ENCODE data around the gene GRK4. TPM values are rescaled to one million over a fixed set of nuclear protein-coding genes. Genes with fewer than 3 reads are reported as not detected.
"Not testable (repeated sequence)": the region's sequence is repeated elsewhere in the genome, so short reads cannot be mapped to it uniquely, and the experiment has no call there.

GRK4 gene
- total RNA-seq, 2 experiments from 2014 or later = 2.4 to 3.4 TPM

DNA sequence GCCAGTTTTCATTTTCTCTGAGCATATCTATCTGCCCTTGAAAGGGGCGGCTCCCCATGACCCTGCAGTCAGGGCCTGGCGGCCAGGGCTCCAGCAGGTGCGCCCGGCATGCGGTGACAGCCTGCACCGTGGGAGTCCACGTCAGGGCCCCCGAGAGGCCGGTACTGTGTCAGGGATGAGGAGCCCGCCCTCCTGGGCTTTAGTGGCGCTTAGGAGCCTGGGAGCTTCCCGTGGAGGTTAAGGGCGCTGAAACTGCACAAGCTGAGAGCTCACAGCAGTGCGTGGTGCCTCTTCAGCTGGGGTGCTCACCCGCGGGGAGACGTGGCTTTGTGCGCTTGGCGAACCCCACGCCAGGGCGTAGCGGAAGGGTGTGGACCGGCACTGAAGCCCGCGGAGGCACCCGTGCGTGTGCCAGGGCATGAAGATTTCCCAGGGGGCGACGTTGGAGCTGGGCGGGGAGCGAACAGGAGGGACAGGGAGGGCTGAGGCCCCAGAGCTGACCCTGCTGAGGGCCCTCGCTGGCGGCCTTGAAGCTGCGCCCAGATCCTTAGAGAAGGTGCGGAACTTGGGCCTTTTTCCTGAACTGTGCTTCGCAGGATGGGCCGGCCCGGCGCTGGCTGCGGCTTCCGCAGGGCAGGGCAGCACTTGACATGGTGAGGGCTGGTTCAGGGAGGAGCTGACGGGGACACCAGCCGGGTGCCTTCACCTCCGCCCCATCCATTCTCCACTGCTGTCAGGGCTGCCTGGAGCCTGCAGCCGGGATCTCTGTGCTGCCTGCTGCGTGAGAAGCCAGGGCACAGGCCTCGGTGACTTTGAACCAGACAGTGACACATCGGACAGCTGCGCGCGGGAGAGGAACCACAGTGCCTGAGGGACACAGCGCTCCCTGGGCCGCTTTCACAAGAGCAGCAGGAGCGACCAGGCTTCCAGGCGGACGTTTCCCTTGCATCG, 78.1 kb downstream of the GRK4 start:
- Mint-ChIP-seq H3K27ac (peak overlapping the region; percentile 94), H3K27me3 (peaks cover 5% of the 10 kb centered on the region), H3K4me1 (peaks cover 63% of the 10 kb centered on the region), H3K9me3 (no peaks in the 10 kb centered on the region), H3K4me3 (peak overlapping the region; percentile 91), H3K36me3 (peaks cover 9% of the 10 kb centered on the region)
- ATAC-seq (ENCODE audit: low read depth) = peak; percentile 61
- POLR2A ChIA-PET = interaction anchor here (0.6 to 1.7 kb wide), 6 partner anchors 8 to 574 kb away, joined by 3 to 10 read pairs (median 3); partner anchors contain the start of genes GRK4 and NOP14
- DNase-seq = peak; percentile 71

DNA sequence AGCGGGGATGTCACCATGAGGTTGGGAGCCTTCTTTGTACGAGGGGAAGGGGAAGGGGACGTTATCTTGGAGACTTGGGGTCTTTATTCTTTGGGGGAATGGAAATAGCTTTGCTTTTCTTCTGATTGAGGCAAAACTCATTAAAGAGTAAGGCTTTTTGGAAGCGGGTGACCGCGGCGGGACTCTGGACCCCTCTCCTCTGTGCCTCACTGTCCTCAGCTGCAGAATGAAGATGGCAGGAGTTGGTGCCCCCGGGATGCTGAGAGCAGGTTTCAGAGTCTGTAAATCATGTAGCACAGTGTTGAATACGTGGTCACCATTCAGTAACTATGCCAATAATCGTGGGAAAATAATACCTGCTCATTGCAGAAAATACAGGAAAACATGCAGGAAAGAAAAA, 78.9 kb downstream of the GRK4 start:
- H3K27me3 Mint-ChIP-seq = peaks cover under 1% of the 10 kb centered on the region
- ATAC-seq (ENCODE audit: low read depth) (no peak), DNase-seq (no peak)
- H3K9me3 Mint-ChIP-seq = no peaks in the 10 kb centered on the region
- peaks cover 9% of the 10 kb centered on the region for H3K36me3 Mint-ChIP-seq
- peak overlapping the region; percentile 94 for H3K27ac Mint-ChIP-seq
- POLR2A ChIA-PET = interaction anchor here (0.6 to 1.7 kb wide), 5 partner anchors 9 to 575 kb away, joined by 3 to 10 read pairs (median 3); partner anchors contain the start of genes GRK4 and NOP14
- peaks cover 59% of the 10 kb centered on the region for H3K4me1 Mint-ChIP-seq
- peak overlapping the region; percentile 91 for H3K4me3 Mint-ChIP-seq

DNA sequence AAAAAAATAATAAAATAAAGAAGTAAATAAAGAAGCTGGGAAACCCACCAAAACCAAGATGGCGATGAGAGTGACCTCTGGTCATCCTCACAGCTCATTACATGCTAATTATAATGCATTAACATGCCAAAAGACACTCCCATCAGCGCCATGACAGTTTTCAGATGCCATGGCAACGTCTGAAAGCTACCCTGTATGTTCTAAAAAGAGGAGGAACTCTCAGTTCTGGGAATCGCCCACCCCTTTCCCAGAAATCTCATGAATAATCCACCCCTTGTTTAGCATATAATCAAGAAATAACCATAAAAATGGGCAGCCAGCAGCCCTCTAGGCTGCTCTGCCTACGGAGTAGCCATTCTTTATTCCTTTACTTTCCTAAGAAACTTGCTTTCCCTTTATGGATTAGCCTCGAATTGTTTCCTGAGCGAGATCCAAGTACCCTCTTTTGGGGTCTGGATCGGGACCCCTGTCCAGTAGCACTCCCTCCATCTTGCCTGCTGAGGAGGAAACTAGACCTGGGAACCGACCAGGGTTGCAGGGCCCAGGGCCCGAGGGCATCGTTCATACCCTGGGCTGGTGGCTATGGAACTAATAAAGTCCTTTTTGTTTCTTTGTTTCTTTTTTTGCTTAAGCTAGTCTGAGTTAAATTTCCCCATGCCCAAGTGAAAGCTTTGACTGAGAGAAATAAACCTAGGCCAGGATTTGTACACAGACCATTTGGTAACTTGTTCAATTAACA, 80.1 kb downstream of the GRK4 start:
- DNase-seq (no peak), ATAC-seq (ENCODE audit: low read depth) (no peak)
- POLR2A ChIA-PET = interaction anchor here (0.7 kb wide), 1 partner anchor 38 kb away, joined by 3 read pairs; no protein-coding TSS in a partner anchor
- Mint-ChIP-seq H3K36me3 (peaks cover 11% of the 10 kb centered on the region), H3K4me1 (peaks cover 60% of the 10 kb centered on the region), H3K27ac (peak overlapping the region; percentile 34), H3K9me3 (no peaks in the 10 kb centered on the region), H3K27me3 (no peaks in the 10 kb centered on the region), H3K4me3 (no peak overlapping the region)

DNA sequence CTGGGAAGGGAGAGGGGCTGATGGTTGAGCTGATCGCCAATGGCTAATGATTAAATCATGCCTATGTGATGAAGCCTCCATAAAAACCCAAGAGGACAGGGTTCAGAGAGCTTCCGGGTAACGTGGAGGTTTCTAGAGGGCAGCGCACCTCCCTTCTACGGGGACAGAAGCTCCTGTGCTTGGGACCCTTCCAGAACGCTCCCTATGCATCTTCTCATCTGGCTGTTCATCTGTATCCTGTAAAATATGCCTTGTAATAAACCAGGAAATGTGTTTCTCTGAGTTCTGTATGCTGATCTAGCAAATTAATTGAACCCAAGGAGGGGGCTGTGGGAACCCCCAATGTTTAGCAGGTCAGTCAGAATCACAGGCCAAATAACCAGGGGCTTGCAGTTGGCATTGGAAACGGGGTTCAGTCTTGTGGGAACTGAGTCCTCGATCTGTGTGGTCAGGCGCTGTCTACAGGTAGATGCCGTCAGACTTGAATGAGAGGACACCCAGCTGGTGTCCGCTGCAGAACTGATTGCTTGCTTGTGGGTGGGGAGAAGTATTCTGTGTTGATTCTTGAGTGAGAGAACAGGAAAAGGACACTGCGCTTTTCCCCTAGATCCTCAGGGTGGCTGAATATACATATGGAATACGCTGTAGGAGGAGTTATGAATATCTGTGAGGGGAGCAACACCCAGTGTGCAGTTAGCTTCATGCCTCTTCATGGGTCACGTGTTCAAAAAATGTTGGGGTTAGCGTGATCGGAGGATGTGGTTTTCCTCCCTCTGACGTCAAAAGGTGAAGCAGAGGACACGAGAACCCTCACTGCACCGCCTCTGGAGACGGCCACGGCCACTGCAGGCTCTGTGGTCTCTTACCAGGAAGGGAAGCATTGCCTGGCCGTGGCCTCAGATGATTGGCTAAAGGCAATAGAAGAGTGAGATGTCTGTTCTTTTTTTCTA, 81.8 kb downstream of the GRK4 start:
- Mint-ChIP-seq H3K27ac (peak overlapping the region; percentile 83), H3K27me3 (no peaks in the 10 kb centered on the region), H3K4me1 (peaks cover 57% of the 10 kb centered on the region), H3K9me3 (no peaks in the 10 kb centered on the region), H3K4me3 (peak overlapping the region; percentile 65), H3K36me3 (peaks cover 11% of the 10 kb centered on the region)
- ATAC-seq (ENCODE audit: low read depth) = peak; percentile 62
- DNase-seq = peak; percentile 79
- POLR2A ChIA-PET = interaction anchor here (1.0 to 1.4 kb wide), 3 partner anchors 28 to 83 kb away, joined by 4 to 7 read pairs (median 4); partner anchors contain the start of genes GRK4, HTT-AS and NOP14

DNA sequence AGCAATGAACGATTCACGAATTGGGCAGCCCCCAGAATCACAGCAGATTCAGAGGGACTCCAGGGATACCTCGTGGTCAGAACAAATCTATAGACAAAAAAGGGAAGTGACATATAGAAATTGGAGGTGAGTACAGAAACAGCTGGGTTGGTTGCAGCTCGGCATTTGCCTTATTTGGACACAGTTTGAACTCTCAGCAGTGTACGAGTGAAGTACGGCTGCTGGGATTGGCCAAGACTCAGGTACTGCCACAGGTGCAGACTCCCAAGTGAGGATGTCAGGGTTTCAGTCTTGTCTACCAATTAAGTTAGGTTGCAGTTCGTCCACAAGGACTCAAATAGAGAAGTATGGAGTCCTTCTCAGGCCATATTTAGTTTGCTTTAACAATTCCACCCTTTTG, 82.8 kb downstream of the GRK4 start:
- H3K4me3 Mint-ChIP-seq = peak overlapping the region; percentile 28

GRCh38 chr4:3046623-3047022, 83.3 kb downstream of the GRK4 start:
- H3K9me3 Mint-ChIP-seq = peaks cover 1% of the 10 kb centered on the region
- peak overlapping the region; percentile 60 for H3K4me3 Mint-ChIP-seq
- H3K27ac Mint-ChIP-seq = no peak overlapping the region
- DNase-seq (no peak), ATAC-seq (ENCODE audit: low read depth) (no peak)
- no peaks in the 10 kb centered on the region for H3K27me3 Mint-ChIP-seq
- POLR2A ChIA-PET = interaction anchor here (0.6 to 1.4 kb wide), 2 partner anchors 27 to 70 kb away, joined by 3 to 7 read pairs; partner anchors contain the start of gene HTT-AS
- peaks cover 51% of the 10 kb centered on the region for H3K4me1 Mint-ChIP-seq
- H3K36me3 Mint-ChIP-seq = peaks cover 14% of the 10 kb centered on the region

More for the DNA sequence above, 82.8 kb downstream of the GRK4 start:
- ATAC-seq (ENCODE audit: low read depth) (no peak), DNase-seq (no peak)
- peaks cover 13% of the 10 kb centered on the region for H3K36me3 Mint-ChIP-seq
- H3K9me3 Mint-ChIP-seq = no peaks in the 10 kb centered on the region
- POLR2A ChIA-PET = interaction anchor here (1.4 kb wide), 2 partner anchors 27 to 83 kb away, joined by 4 to 7 read pairs; partner anchors contain the start of genes GRK4, HTT-AS and NOP14
- H3K4me1 Mint-ChIP-seq = peaks cover 51% of the 10 kb centered on the region
- H3K27me3 Mint-ChIP-seq = no peaks in the 10 kb centered on the region
- no peak overlapping the region for H3K27ac Mint-ChIP-seq

DNA sequence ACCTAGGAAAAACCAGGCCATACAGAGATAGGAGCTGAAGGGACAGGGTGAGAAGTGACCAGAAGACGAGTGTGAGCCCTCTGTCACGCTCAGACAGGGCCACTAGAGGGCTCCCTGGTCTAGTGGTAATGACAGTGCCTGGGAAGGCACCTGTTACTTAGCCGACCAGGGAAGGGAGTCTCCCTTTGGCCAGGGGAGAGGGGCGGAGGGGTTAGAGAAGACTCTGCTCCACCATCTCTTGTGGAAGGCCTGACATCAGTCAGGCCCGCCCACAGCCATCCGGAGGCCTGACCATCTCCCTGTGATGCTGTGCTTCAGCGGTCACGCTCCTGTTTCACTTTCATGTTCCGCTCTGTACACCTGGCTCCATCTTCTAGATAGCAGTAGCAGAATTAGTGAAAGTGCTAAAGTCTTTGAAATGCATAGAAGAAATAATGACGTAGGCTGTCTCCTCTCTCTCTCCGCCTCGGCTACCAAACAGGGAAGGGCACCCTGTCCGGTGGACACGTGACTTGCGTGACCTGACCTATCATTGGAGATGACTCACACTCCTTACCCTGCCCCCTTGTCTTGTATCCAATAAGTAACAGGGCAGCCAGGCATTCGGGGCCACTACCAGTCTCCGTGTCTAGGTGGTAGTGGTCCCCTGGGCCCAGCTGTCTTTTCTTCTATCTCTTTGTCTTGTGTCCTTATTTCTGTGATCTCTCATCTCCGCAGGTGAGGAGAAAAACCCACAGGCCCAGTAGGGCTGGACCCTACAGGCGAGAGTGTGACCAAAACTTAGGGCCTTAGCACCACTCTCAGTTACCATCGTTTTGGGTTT, 84.3 kb downstream of the GRK4 start:
- peaks cover 15% of the 10 kb centered on the region for H3K36me3 Mint-ChIP-seq
- H3K4me1 Mint-ChIP-seq = peaks cover 42% of the 10 kb centered on the region
- H3K27me3 Mint-ChIP-seq = no peaks in the 10 kb centered on the region
- DNase-seq (peak; percentile 76), ATAC-seq (ENCODE audit: low read depth) (peak; percentile 91)
- peaks cover 2% of the 10 kb centered on the region for H3K9me3 Mint-ChIP-seq
- peak overlapping the region; percentile 91 for H3K27ac Mint-ChIP-seq
- POLR2A ChIA-PET = no interaction called here
- H3K4me3 Mint-ChIP-seq = peak overlapping the region; percentile 60

- H3K27me3 Mint-ChIP-seq; H3K4me3 Mint-ChIP-seq; H3K27ac Mint-ChIP-seq; POLR2A ChIA-PET; ATAC-seq (ENCODE audit: low read depth); DNase-seq: not testable (repeated sequence)
- Mint-ChIP-seq H3K4me1 (peaks cover 16% of the 10 kb centered on the region), H3K9me3 (peaks cover 11% of the 10 kb centered on the region), H3K36me3 (peaks cover 23% of the 10 kb centered on the region)
Observed at GRCh38 chr4:3051141-3051897, 87.9 kb downstream of the GRK4 start.

GRCh38 chr4:3054169-3054759, 90.9 kb downstream of the GRK4 start:
- Mint-ChIP-seq H3K27me3 (peaks cover 3% of the 10 kb centered on the region), H3K36me3 (peaks cover 28% of the 10 kb centered on the region), H3K27ac (no peak overlapping the region), H3K9me3 (peaks cover 15% of the 10 kb centered on the region), H3K4me1 (no peaks in the 10 kb centered on the region), H3K4me3 (no peak overlapping the region)
- no peak for ATAC-seq (ENCODE audit: low read depth)
- no peak for DNase-seq
- POLR2A ChIA-PET = no interaction called here

GRCh38 chr4:3059943-3060342, 96.6 kb downstream of the GRK4 start:
- POLR2A ChIA-PET = interaction anchor here (0.6 to 2.3 kb wide), 3 partner anchors 12 to 96 kb away, joined by 4 to 8 read pairs (median 7); partner anchors contain the start of gene GRK4
- DNase-seq (no peak), ATAC-seq (ENCODE audit: low read depth) (no peak)
- H3K9me3 Mint-ChIP-seq = peaks cover 12% of the 10 kb centered on the region
- peaks cover 3% of the 10 kb centered on the region for H3K27me3 Mint-ChIP-seq
- no peaks in the 10 kb centered on the region for H3K4me1 Mint-ChIP-seq
- H3K27ac Mint-ChIP-seq = no peak overlapping the region
- peaks cover 18% of the 10 kb centered on the region for H3K36me3 Mint-ChIP-seq
- no peak overlapping the region for H3K4me3 Mint-ChIP-seq

DNA sequence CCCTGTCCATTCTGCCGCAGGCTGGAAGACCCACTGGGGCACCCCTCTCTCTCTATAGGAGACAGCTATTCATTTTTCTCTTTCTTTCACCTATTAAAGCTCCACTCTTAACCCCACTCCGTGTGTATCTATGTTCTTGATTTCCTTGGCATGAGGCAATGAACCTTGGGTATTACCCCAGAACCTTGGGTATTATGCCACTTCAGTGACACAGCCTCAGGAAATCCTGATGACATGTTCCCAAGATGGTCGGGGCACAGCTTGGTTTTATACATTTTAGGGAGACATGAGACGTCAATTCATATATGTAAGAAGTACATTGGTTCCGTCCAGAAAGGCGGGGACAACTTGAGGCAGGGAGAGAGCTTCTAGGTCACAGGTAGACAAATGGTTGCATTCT, 97.6 kb downstream of the GRK4 start:
- no peaks in the 10 kb centered on the region for H3K4me1 Mint-ChIP-seq
- DNase-seq = no peak
- peaks cover 7% of the 10 kb centered on the region for H3K9me3 Mint-ChIP-seq
- no peak for ATAC-seq (ENCODE audit: low read depth)
- no peak overlapping the region for H3K4me3 Mint-ChIP-seq
- H3K36me3 Mint-ChIP-seq = peaks cover 13% of the 10 kb centered on the region
- POLR2A ChIA-PET = interaction anchor here (2.3 kb wide), 1 partner anchor 11 kb away, joined by 7 read pairs; no protein-coding TSS in a partner anchor
- no peak overlapping the region for H3K27ac Mint-ChIP-seq
- H3K27me3 Mint-ChIP-seq = peaks cover 3% of the 10 kb centered on the region

All from activated naive CD8-positive, alpha-beta T cell treated with anti-CD3 and anti-CD28 coated beads, Interleukin-2, amount 10 ng/mL, durations not matched to agents 7 days and 5 days (primary cell).